ENCODE data around the gene CKM.
A peak's percentile ranks its signal among the peaks of the same experiment; 100 is the strongest.

Gene CKM

DNA sequence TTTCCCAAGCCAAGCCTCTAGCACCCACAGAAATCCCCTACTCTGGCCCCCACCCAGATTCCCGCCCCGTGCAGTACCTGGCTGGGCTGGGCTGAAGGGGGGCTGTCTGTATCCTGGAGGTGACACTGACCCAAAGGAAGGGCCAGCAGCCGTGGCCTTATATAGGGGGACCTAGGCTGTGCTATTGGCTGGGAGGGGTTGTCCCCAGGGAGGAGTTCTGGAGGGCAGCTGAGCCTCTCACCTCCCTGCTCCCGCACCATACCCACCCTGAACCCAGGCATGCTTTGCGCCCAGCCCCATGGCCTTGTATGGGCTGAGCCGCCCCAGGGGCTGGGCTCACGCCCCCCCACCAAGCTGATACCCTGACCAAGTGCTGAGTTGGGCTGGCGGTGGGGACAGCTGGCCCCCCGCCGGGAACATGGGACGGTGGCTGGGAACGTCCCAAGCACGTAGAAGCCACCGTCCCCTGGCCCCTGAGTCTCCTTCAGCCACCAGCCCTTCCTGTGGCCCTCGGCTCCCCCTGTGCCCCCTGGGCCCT, at the start of gene CKM:
CKM (minus strand) TSS at position 132 of the 538 bp plus-strand sequence. CDS start 3,162 bp downstream, outside the sequence.
- no peak for DNase-seq (ENCODE audit: low read depth in 2 of 2)

DNA sequence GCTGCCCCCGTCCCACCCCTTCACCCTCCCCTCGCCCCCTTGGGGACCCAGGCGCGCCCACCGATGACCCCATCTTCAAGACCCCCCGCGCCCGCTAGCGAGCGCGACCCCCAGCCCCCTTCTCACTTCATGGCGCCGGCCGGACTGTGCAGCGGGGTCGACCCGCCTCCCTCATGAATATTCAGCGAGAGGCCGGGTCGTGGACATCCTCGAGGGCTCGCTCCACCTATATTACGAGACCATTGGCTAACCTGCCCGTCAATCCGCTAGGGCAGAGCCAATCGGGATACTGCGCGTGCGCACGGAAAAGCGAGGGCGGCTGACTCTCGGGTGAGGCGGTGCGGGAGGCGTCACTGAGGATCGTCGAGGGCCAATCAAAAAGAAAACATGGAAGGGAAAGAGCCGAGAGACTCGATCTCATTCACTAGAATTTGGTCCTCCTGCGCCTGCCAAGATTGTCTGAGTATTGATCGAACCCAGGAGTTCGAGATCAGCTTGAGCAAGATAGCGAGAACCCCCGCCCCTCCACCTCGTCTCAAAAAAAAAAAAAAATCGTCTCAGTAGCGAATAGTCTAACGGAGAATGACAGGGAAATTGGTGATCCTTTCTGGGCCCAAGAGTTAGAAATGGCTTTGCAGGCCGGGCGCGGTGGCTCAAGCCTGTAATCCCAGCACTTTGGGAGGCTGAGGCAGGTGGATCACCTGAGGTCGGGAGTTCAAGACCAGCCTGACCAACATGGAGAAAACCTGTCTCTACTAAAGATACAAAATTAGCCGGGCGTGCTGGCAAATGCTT, 47.9 kb upstream of the CKM start, which contains the start of gene ERCC2:
ERCC2 (minus strand) TSS at position 164 of the 795 bp plus-strand sequence; CDS start at position 131, 33 bp downstream.
- DNase-seq (ENCODE audit: low read depth in 2 of 2), result peak; percentile 98 to 99

DNA sequence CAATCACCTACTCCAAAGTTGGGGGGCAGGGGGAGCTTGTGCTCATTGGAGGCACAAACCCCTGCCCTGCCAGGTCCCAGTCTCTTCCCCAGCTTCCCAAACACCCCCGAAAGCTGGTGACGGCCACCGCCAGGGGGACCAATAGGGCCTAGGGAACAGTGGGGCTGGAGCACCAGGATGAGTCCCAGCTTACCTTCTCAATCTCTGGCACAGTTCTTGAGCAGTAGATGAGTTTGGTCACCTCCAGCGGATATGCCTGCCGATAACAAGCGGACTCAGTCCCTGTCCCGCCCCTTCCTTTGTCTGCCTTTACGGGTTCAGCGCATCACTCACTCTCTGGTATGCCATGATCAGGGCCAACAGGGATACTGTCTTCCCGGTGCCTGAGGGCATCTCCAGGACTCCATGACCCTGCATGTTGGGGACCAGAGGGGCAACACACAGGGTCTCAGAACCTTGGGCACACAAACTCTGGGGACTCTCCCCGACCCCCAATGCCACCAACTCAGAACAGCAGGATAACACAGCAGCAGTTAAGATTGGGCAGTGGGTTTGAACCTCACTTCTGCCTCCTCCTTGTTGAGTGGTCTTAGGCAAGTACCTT, 46.2 kb upstream of the CKM start:
- DNase-seq (ENCODE audit: low read depth in 2 of 2), result no peak

DNA sequence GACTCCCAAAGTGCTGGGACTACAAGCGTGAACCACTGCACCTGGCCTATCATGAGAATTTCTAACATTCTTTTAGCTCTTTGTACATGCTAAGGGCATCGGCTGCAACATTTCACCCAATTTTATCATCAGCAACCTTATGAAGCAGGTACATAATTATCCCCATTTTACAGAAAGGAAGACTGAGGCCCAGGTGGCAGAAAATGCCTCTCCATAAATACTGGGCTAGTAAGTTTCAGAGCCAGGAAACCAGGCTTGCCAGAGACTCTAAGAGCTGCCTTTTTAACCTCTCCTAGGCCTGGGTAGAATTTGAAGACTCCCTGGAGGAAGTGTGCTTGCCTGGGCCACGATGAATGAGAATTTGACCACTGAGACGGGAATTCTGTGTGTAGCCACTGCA, 45.5 kb upstream of the CKM start:
- no peak for DNase-seq (ENCODE audit: low read depth in 2 of 2)

DNA sequence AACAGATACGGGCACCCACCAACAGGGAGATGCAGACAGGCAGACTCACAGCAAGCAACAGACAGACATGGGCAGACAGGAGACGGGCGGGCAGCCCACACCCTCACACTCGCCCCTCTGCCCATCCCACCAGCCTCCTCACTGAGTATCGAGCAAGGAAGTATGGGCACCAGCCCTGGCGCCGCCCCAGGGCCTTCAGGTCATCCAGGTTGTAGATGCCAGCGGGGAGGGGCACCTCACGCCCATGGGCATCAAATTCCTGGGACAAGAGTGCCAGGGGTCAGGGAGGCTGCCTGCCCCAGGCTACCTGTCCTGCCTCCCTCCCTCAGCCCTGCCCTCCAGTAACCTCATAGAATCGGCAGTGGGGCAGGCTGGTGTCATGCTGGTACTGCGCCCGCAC, 42.0 kb upstream of the CKM start:
- DNase-seq (ENCODE audit: low read depth in 2 of 2), result no peak

DNA sequence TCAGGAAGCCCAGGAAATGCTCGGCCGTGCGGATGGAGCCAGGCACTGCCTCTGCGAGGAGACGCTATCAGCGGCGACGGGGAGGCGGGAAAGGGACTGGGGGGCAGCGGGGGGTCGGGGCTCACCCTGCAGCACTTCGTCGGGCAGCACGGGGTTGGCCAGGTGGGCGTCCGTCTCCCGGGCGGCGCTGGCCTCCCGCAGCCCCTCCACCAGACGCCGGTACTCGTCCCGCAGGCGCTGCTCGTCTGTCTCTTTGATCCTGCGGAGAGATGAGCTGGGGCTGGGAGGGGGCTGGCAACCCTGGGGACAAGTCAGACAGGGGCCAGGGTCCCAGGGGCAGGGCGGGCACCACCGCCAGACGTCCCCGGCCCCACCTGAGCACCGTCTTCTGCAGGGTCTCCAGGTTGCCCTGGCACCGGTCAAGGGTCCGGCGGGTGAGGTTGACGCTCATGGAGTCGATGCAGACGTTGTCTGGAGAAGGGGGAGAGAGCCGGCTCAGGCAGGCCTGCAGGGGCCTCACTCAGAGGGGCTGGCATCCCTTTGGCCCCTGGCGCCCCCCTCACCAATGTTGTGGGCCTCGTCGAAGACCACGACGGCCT, 41.3 kb upstream of the CKM start:
- DNase-seq (ENCODE audit: low read depth in 2 of 2), result no peak

DNA sequence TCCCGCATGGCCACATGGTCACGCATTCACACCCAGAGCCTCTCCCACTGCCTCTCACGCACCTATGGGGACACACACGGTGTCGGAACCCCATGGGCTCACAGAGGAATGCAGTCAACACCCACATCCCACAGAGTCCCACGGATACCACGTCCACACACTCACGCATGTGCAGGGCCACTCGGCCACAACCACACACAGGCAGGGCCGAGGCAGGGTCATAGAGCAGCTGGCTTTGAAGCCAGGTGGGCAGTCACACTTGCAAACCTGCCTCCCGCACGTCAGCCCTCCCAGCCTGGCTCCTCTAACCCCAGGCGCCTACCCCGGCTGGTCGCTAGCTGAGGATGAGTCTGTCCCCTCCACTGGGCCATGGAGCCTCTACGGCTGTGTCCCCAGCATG, 39.6 kb upstream of the CKM start:
- DNase-seq (ENCODE audit: low read depth in 2 of 2), result no peak

DNA sequence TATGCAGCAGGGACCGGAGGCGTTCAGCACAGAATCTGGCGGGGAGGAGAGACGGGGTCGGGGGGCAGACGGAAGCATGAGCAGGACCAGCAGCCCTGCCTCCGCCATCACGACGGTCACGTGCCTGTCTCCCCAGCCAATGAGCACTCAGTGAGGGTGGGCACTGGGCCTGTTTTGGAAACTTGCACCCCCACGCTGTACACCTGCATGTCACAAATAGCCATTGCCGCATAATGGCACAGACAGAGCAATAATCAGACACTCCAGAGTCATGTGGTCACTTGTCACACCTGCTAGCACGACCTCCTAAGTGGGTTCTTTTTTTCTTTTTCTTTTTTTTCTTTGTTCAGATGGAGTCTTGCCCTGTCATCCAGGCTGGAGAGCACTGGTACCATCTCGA, 38.9 kb upstream of the CKM start:
- DNase-seq (ENCODE audit: low read depth in 2 of 2), result no peak

DNA sequence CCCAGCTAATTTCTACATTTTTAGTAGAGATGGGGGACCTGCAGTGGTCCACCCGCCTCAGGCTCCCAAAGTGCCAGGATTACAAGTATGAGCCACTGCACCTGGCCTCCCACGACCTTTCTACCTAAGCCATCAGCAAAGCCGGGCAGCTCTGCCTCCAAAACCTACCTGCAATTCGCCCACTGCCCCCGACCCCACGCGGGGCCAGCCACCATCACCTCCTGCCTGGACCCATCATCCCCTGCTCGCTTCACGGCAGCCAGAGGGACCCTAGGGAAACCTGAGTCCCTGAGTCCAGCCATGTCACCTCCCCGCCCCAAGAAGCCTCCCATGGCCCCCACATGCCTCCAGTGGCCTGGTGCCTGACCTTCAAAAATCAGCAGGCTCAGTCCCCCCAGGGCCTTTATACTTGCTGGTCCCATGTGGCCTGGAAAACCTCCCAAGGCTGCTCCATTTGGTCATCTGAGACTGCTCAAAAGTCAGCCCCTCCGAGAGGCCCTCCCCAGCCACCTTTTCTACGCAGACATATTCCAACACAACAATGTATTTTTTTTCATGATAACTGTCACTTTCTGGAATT, 35.6 kb upstream of the CKM start:
- DNase-seq (ENCODE audit: low read depth in 2 of 2), result no peak

DNA sequence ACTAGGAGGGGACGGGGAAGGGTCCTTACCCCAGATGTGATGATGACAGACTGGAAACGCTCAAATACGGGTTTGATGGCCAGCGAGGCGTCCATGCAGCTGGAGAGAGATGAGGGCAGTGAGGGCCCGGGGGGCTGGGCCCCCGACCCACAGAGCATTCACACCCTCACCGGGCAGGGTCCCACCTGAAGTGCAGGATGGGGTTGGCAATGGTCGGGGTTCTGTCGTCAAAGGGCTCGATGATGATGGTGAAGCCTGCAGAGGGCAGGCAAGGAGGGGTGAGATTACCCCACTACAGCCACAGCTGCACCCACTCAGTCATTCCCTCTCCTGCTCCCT, 34.7 kb upstream of the CKM start:
- no peak for DNase-seq (ENCODE audit: low read depth in 2 of 2)

DNA sequence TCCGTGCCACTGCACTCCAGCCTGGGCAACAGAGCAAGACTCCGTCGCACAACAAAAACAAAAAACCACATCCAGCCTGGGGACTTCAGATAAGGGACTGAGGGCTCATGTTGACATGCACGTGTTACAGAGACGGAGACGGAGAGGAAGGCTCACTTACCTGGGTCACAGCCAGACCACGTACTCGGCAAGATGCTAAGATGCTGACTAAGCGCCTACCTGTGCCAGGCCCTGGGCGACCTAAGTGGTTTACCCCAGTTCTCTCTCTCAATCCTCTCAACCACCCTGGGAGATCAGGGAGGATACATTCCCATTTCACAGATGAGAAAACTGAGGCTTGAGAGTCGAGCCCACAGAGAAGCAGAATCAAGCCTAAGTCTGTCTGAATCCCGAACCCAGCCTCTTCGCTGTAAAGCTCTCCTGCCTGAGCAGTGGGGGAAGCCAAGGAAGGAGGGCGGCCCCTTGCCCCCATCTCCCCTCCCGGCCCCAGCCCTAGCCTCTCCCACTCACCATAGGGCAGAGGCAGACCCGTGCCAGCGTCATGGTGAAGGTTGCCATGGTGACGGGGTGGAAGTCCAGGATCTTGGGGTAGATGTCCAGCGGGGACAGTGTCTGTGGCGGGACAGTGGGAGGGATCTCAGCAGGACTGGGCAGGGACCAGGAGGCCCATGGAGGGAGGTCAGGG, 34.2 kb upstream of the CKM start:
- no peak for DNase-seq (ENCODE audit: low read depth in 2 of 2)

DNA sequence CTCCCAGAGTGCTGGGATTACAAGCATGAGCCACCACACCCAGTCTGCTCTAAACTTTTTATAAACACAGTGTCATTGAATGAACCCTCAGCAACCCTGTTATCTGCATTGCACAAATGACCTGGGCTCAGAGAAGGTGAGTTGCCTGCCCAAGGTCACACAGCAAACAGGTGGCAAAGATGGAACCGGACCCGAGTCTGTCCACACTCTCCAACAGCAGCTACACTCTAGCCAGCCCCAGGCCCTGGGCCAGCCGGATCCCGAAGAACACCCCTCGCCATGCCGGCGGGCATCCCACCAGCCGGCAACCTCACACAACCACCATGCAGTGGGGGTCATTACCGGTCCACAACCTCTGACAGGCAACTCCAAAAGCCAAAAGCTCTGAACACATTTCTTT, 33.2 kb upstream of the CKM start:
- no peak for DNase-seq (ENCODE audit: low read depth in 2 of 2)

DNA sequence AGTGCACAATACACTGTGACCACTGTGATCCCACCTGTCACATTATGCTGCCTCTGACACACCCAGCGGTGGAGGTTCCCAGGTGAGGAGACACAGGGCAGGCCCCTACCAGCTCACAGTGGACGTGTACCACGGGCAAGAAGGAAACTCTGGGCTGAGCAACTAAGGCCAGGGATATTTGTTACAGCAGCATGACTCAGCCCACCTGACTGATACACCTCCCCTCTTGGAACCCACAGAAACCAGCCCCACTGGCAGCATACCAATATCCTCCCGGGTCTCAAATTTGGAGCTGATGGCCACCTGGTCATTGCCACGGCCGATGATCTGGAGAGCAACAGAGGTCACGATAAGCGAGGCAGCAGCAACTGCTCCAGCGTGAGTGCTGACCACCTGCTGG, 32.7 kb upstream of the CKM start:
- no peak for DNase-seq (ENCODE audit: low read depth in 2 of 2)

DNA sequence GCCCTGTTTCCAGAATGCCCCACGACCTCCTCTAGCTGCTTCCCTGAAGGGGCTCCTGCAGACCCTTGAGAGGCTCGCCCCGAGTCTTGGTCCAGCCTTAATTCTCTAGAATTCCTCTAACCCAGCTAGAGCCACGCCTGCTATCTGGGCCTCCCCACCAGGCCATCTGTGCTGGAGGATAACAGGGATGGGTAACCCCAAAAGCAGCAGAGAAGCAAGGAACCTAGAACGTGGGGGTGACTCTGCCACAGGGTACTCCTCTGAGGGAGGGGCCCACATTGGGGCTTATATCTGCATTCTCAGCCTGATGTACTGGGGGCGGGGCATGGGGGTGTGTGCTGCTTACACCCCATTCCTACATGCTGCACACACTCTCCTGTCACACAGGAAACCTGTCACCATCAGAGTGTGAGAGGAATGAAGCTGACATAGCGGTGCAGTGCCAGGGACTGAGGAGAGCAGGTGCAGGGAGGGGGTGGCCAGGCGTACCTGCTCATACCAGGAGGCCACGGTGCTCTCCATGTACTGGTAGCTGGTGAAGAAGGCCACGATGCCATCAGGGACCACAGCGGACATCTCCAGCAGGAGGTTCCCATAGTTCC, 31.7 kb upstream of the CKM start:
- DNase-seq (ENCODE audit: low read depth in 2 of 2), result no peak

DNA sequence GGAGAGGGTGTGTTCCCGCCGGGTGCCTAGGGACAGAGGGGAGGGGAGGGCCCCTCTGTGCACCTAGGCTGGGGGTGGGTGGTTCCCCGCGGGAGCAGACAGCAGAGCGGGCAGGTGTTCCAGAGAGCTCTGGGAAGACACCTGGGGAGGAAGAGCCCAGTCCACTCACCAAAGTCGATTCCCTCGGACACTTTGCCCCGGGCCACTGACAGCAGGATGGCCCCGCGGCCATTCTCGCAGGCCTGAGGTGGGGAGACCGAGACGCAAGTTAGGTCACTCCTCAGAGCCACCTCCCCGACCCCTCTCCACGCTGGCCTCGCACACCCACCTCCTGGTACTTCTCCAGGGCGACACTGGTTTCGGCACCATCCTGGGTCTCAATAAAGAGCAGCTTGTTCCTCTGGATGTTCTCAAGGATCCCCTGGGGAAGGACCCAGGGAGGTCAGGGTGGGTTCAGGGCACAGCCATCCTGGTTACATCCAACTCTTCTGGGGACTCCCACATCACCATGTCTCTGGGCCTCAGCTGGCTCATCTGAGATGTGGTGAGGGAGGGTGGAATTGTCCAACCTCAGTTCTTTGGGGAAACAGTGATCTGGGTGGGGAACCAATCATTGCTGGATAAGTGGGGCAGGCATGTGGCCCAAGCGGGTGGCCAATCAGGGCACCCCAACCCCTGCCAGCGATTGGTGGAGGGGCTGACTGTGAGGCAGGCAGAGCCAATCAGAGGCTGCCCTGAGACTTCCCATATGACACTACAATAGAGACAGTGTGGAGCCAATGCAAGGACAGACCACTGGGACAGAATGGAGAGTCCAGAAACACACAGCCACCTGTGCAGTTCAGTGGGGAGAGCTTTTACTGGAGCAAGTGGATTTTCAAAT, 30.5 kb upstream of the CKM start:
- no peak for DNase-seq (ENCODE audit: low read depth in 2 of 2)

DNA sequence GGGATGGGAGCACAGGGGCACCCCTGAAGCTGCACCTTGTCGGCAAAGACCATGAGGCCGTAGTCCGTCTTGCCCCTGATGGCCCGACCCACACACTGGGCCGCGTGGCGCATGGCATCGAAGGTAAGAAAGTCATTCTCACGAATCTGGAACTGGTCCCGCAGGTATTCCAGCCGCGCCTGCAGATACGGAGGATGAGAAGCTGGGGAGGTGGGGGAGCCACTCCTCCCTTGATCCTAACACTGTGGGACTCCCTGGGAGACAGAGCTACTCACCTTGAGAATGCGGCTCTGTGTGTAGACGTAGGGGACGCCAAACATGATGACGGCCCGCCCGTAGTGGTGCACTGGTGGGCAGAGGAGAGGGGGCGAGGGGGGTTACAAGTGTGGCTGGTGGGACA, 29.8 kb upstream of the CKM start:
- no peak for DNase-seq (ENCODE audit: low read depth in 2 of 2)

DNA sequence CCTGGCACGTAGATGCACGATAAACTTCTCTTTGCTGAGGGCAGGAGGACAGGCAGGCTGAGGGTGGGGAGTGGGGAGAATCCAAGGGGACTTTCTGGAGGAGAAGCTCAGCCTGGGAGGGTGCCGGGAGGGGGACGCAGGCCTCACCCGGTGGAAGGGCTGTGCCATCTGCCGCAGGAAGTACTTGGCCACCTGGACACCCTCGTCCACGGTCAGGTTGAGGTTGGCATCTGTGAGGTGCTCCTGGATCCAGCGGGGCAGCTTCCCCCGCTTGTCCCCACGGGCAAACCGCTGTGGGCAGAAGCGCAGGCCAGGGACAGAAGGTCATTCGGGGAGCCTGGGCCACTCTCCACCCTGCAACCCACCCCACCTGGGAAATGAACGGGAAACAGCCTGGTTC, 29.4 kb upstream of the CKM start:
- no peak for DNase-seq (ENCODE audit: low read depth in 2 of 2)

DNA sequence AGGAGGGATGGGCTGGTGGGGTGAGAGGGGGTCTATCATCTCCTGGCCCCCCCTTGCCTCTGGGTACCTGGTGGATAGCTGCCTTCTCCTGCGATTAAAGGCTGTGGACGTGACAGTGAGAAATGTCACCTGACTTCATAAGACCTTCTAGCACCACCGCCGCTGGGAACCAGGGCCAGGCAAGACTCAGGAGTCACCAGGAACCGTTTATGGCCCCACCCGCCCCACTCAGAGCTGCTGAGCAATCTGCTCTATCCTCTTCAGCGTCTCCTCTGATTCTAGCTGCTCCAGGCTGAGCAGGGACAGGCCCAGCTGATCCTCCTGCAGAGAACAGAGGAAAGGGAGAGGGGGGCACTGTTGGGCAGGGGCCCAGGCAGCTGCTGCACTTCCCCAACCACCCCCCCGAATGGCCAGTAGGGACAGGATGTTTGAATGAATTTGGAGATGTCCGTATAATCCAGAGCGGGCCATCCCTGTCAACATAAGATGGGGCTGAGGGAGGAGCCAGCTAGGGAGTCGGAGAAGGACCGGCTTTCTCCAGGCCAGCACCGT, 28.8 kb upstream of the CKM start:
- no peak for DNase-seq (ENCODE audit: low read depth in 2 of 2)

DNA sequence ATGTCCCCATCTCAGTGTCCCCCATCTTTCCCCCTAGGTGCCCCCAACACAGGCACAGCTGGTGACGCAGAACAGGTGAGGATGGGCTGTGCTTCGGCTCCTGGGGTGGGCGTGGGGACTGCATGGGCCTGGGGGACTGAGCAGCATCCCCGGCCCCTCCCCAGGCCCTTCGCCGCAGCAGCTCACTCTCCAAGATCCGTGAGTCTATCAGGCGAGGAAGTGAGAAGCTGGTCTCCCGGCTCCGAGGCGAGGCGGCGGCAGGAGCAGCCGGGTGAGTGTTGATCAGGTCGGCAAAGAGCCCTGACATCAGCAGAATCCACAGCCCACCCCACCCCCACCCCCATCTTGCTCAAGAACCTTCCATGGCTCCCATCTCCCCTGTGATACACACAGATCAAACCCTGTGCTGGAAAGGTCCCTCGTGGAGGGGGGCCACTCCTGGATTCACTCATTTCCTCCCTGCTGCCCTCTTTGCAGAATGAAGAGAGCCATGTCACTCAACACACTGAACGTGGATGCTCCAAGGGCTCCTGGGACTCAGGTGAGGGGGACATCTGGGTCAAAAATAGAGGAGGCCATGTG, 27.9 kb upstream of the CKM start:
- DNase-seq (ENCODE audit: low read depth in 2 of 2), result no peak

DNA sequence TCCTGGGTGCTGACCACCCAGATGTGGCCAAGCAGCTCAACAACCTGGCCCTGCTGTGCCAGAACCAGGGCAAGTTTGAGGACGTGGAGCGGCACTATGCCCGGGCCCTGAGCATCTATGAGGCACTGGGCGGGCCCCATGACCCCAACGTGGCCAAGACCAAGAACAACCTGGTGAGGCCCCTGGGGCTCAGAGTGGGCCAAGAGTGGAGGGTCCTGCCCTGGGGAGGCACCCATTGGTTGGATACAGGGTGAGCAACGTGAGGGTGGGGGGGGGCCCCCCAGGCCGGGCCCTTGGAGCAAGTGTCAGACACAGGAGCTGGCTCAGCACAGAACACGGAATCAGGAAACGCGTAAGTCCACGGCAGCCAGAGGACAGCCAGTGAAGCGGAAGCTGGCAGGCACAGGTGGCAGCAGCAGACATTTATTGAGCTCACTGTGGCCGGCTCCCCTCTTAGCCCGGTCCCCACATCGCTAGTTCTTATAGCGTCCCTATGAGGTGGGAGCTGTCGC, 26.8 kb upstream of the CKM start:
- no peak for DNase-seq (ENCODE audit: low read depth in 2 of 2)
